HL-60 (cell line): ENCODE results near the gene TMTC2.
A peak's percentile ranks its signal among the peaks of the same experiment; 100 is the strongest.

Source experiments
- DNase-seq, 2 experiments: peaks; one replicate each; pipeline ENCODE4 v3.0.0-alpha.2; 2010 to 2020; ENCODE audit warnings: low read depth in 1 of 2, low spot score in 1 of 2
- H3K27ac ChIP-seq: fragments of 250-450 bp; sonication (Bioruptor Pico); replicated peaks from 2 replicates; pipeline ENCODE4 v1.5.1; 2020; ENCODE audit warnings: mild to moderate bottlenecking, moderate library complexity
- H3K27me3 ChIP-seq: fragments of 250-450 bp; sonication (Bioruptor Pico); 2 replicates; pipeline ENCODE4 v1.5.1; 2021; ENCODE audit warnings: mild to moderate bottlenecking, moderate library complexity; ENCODE audit not compliant: insufficient read depth, poor library complexity, severe bottlenecking
- H3K4me3 ChIP-seq: replicated peaks from 2 replicates; pipeline ENCODE4 v1.5.1; 2011; ENCODE audit warnings: mild to moderate bottlenecking, control low read depth, low read length; ENCODE audit not compliant: insufficient read depth
- CTCF ChIP-seq: IDR thresholded peaks from one replicate; pipeline ENCODE4 v1.5.1; 2011; ENCODE audit warnings: low read length, control low read depth, inconsistent platforms; ENCODE audit not compliant: insufficient read depth
- GABPA ChIP-seq: IDR thresholded peaks from 2 replicates; pipeline ENCODE4 v1.6.1; 2012; ENCODE audit warnings: low read depth
- POLR2AphosphoS5 ChIP-seq: IDR thresholded peaks from 2 replicates; pipeline ENCODE4 v1.6.1; 2012; ENCODE audit warnings: low read depth
- REST ChIP-seq: IDR thresholded peaks from 2 replicates; pipeline ENCODE4 v1.6.1; 2012; ENCODE audit warnings: low read depth; ENCODE audit not compliant: insufficient replicate concordance
- SPI1 ChIP-seq: IDR thresholded peaks from 2 replicates; pipeline ENCODE4 v1.6.1; 2012; ENCODE audit warnings: low read depth, mild to moderate bottlenecking, borderline replicate concordance

TMTC2 gene

GRCh38 chr12:82867762-82868500 is 181.2 kb downstream of the TMTC2 start:
- Histone ChIP-seq H3K4me3 (no peak overlapping the region), H3K27me3 (no peaks in the 10 kb centered on the region), H3K27ac (no peak overlapping the region)
- DNase-seq = no peak
- TF ChIP-seq SPI1 = no peak
- TF ChIP-seq REST = peak; percentile 80
- TF ChIP-seq POLR2AphosphoS5 = no peak
- TF ChIP-seq GABPA = no peak
- no peak for TF ChIP-seq CTCF

- Histone ChIP-seq H3K4me3 (no peak overlapping the region), H3K27ac (no peak overlapping the region), H3K27me3 (no peaks in the 10 kb centered on the region)
- no peak for DNase-seq
- TF ChIP-seq CTCF (no peak), GABPA (no peak), REST (no peak), SPI1 (no peak), POLR2AphosphoS5 (no peak)
These were observed 184.2 kb downstream of the TMTC2 start for GRCh38 chr12:82870771-82871377.

- TF ChIP-seq CTCF = no peak
- no peak for TF ChIP-seq GABPA
- H3K4me3 ChIP-seq = no peak overlapping the region
- no peak for DNase-seq
- H3K27ac ChIP-seq = no peak overlapping the region
- no peaks in the 10 kb centered on the region for H3K27me3 ChIP-seq
These were observed 185.4 kb downstream of the TMTC2 start for GRCh38 chr12:82872088-82872487.
